ENCODE results near the gene TNFRSF11A.

Gene TNFRSF11A

DNA sequence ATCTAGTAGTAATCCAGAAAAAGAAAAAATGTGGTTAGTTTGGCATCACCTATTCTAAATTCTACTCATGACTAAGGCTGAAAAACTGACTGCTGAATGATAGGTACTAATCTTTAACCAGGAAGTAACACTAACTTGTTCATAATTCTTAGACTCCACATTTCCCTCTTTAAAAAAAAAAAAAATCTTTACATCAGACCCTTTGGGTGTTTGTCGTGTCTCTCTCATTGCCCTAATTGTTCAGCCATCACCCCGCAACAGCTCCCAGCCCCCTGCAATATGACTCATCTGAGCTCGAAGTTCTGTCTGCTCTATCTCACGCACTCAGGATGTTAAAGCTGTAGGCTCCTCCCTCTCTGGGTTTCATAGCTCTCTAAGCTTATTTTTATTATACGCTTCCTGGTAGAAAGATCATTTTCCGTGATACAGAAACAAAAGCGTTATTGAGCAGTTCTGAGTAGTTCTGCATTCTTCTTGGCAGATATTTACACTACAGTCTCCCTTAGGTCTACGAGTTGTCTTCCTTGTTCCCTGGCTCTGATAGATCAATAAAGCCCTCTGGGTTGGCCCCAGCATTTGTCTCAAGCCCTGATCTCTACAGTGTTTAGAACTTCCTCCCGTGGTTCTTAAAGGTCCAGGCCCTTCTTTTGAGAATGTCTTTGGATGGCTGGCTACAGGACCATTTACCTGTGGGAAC lies 95.6 kb downstream of the TNFRSF11A start:
- DNase-seq: peak; percentile 92

DNA sequence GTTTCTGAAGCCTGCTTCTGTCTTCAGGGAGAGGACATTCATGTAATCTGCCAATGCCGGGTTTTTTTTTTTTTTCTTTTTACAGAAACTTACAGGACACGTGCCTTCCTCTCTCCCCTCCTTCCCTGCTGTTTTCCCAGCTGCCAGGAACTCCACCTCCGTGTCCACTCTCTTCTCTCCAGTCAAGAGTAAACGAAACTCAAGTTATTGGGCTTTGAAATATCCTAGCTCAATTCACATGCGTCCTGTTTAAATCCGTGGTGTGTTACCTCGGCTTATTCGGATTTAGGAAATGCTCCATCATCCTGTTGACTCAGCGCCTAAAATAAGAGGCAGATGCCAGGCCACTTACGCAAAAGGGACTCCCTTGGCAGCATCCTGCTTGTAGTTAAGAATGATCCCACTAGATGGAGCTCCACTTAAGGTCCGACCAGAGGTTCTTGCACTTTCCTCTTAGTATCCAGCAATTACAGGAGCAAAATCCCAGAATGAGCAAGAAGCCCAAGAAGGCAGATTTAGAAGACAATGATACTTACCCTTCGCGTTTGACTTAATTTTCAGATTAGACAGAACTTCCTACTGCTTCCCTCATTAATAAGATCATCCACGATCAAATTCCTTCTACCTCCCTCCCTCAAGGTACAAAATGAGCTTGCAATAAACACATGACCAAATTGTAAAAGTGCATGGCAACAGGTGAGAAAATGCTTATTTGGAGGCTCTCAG lies 100.5 kb downstream of the TNFRSF11A start:
- peak; percentile 93 for DNase-seq

DNA sequence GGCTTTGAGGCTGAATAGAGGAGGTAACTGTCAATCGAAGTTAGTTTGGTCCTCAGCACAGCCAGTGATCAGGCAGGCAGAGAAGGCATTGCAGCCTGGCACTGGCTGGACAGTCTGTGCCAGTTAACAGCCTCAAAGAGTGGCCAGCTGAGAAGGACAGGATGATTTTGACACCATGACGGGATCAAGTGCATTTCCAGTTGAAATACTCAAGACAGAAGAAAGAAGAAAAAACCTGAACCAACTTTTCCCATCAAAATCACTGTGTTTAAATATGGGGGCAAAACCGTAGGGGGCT lies 101.0 kb downstream of the TNFRSF11A start:
- no peak for DNase-seq

DNA sequence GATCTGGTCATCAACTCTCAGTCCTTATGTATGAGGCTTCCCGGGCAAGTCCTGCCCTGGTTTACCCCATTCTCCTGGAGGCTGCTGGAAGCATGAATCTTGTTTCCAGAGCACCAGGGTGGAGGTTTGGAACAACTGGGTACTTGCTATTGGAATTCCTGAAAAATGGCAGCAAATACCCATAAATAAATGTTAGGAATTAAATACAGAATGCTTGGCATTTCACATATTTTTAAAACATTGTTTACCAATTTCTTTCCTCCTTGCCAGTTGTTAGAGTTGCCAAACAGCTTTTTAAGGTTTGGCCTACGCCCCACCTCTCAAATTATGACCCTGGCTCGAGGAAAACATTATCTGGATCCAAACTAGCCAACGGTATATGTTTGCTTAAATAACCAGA lies 107.1 kb downstream of the TNFRSF11A start:
- DNase-seq: no peak

DNA sequence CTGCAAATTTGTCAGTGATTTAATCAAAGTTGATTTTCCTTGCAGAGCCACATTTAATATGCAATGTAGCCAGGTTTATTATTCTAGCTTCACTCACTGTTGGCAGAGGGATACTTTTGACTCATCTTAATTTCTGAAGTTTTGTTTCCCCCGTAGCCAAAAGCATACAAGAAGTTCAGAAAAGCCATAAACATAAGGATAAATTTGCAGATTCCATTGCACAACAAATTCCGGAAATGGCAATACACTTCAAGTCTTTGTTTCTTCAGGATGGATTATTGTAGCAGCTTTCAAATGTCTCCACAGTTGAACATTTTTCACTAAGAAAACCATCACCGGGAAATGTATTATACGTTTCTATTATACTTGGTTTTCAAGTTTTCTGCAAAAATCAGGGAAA lies 109.7 kb downstream of the TNFRSF11A start:
- no peak for DNase-seq

- no peak for DNase-seq
Measured at GRCh38 chr18:62435435-62436031, 110.4 kb downstream of the TNFRSF11A start.

GRCh38 chr18:62436636-62437234 lies 111.6 kb downstream of the TNFRSF11A start:
- no peak for DNase-seq

- no peak for DNase-seq
Measured at GRCh38 chr18:62437235-62438017, 112.3 kb downstream of the TNFRSF11A start.

- DNase-seq: no peak
Measured at GRCh38 chr18:62438018-62438329, 112.9 kb downstream of the TNFRSF11A start.

GRCh38 chr18:62438402-62438801 lies 113.3 kb downstream of the TNFRSF11A start:
- no peak for DNase-seq

GRCh38 chr18:62438866-62439265 lies 113.8 kb downstream of the TNFRSF11A start:
- DNase-seq: no peak
